DND-41 (cell line): ENCODE results near the gene ARHGEF4.
"Not testable (repeated sequence)": the region's sequence is repeated elsewhere in the genome, so short reads cannot be mapped to it uniquely, and the experiment has no call there.

Source experiments
- ATAC-seq: fragments of 200-7000 bp; cut with Tn5 transposase; 3 replicates; pipeline ENCODE4 v1.9.1; 2021; ENCODE audit warnings: low read depth; ENCODE audit not compliant: insufficient read depth
- DNase-seq: peaks from one replicate; pipeline ENCODE4 v3.0.0-alpha.2; 2020
- H2AFZ ChIP-seq: 2 replicates; pipeline ENCODE4 v1.6.0; 2012; ENCODE audit warnings: low read depth, low read length
- H3K27ac ChIP-seq: 2 replicates; pipeline ENCODE4 v1.5.1; 2012; ENCODE audit warnings: low read length, inconsistent platforms
- H3K27me3 ChIP-seq: fragments of 200-600 bp; sonication (generic); 2 replicates; pipeline ENCODE4 v1.6.0; 2012; ENCODE audit warnings: low read length, mild to moderate bottlenecking, inconsistent platforms; ENCODE audit not compliant: insufficient read depth, poor library complexity
- H3K36me3 ChIP-seq: 2 replicates; pipeline ENCODE4 v1.5.1; 2012; ENCODE audit warnings: low read length, inconsistent platforms; ENCODE audit not compliant: insufficient read depth
- H3K4me1 ChIP-seq: 2 replicates; pipeline ENCODE4 v1.5.1; 2012; ENCODE audit warnings: mild to moderate bottlenecking, low read length; ENCODE audit not compliant: insufficient read depth
- H3K4me2 ChIP-seq: 2 replicates; pipeline ENCODE4 v1.6.0; 2012; ENCODE audit warnings: mild to moderate bottlenecking, moderate library complexity, low read length, inconsistent platforms; ENCODE audit not compliant: insufficient read depth
- H3K4me3 ChIP-seq, 2 experiments: fragments of 200-600 bp in 1 of 2; shearing (Covaris generic) in 1 of 2; 2 replicates each; pipeline ENCODE4 v1.5.1; 2012 to 2016; ENCODE audit warnings: inconsistent platforms in 2 of 2, low read length in 2 of 2, mild to moderate bottlenecking in 2 of 2, low read depth in 1 of 2, moderate library complexity in 1 of 2
- H3K79me2 ChIP-seq: 2 replicates; pipeline ENCODE4 v1.6.0; 2012; ENCODE audit warnings: low read length, inconsistent platforms; ENCODE audit not compliant: insufficient read depth
- H3K9ac ChIP-seq: 2 replicates; pipeline ENCODE4 v1.6.0; 2012; ENCODE audit warnings: low read depth, mild to moderate bottlenecking, inconsistent platforms, low read length, moderate library complexity
- H3K9me3 ChIP-seq: 2 replicates; pipeline ENCODE4 v1.5.1; 2012; ENCODE audit warnings: low read length, moderate library complexity, mild to moderate bottlenecking, inconsistent platforms; ENCODE audit not compliant: insufficient read depth, severe bottlenecking
- H4K20me1 ChIP-seq: 2 replicates; pipeline ENCODE4 v1.6.0; 2012; ENCODE audit warnings: low read length; ENCODE audit not compliant: insufficient read depth
- CTCF ChIP-seq: IDR thresholded peaks from 2 replicates; pipeline ENCODE4 v1.5.1; 2012; ENCODE audit warnings: borderline replicate concordance, low read length, moderate library complexity, mild to moderate bottlenecking; ENCODE audit not compliant: poor library complexity, severe bottlenecking; ENCODE audit errors: extremely low read depth
- EZH2 ChIP-seq: IDR thresholded peaks from 3 replicates; pipeline ENCODE4 v1.6.1; 2012; ENCODE audit warnings: borderline replicate concordance, low read depth, mild to moderate bottlenecking, moderate library complexity, low read length, inconsistent platforms; ENCODE audit not compliant: severe bottlenecking

Gene ARHGEF4

DNA sequence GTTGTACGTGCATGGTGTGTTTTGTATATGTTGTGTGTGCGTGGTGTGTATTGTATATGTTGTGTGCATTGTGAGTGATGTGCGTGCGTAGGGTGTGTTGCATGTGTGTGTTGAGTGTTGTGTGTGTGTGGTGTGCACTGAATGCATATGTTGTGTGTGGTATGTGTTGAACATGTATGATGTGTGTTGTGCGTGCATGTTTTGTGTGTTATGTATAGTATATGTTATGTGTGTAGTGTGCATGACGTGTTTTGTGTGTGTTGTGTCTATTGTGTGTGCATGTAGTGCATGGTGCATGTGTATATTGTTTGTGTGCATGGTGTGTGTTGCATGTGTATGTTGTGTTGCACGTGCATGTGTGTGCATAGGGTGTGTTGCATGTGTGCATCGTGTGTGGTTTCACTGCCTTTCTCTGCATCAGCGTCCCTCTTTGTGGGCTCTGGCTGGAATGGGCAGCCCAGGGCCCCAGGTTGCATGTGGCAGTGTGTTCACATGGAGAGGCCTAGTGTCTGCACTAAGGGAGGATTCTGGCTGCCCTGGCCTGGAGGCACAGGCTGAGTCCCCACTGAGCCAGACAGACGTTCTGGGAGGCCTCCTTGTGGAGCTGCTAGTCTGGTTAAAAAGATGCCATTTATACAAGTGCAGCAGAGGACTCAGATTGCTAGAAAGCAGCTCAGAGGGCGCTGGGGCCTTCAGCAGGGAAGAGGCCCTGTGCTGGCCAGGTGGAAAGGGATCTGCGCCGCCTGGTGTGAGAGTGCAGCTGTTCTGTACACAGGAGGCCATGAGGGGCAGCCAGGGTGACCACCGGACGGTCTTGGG is 149.3 kb downstream of the ARHGEF4 start:
- Histone ChIP-seq H2AFZ (no peak overlapping the region), H4K20me1 (no peaks in the 10 kb centered on the region), H3K9me3 (no peaks in the 10 kb centered on the region), H3K9ac (no peak overlapping the region), H3K4me3 (no peak overlapping the region), H3K4me2 (no peak overlapping the region), H3K27ac (no peak overlapping the region), H3K4me1 (no peaks in the 10 kb centered on the region), H3K79me2 (no peaks in the 10 kb centered on the region), H3K27me3 (no peaks in the 10 kb centered on the region), H3K36me3 (no peaks in the 10 kb centered on the region)
- TF ChIP-seq EZH2 (no peak), CTCF (no peak)
- ATAC-seq: no peak
- DNase-seq: no peak

GRCh38 chr2:130986890-130987493 is 150.3 kb downstream of the ARHGEF4 start:
- no peak overlapping the region for H3K9ac ChIP-seq
- H4K20me1 ChIP-seq: no peaks in the 10 kb centered on the region
- H3K4me2 ChIP-seq: no peak overlapping the region
- H3K4me1 ChIP-seq: no peaks in the 10 kb centered on the region
- DNase-seq: no peak
- H3K4me3 ChIP-seq: no peak overlapping the region
- H2AFZ ChIP-seq: no peak overlapping the region
- H3K79me2 ChIP-seq: no peaks in the 10 kb centered on the region
- H3K36me3 ChIP-seq: no peaks in the 10 kb centered on the region
- no peaks in the 10 kb centered on the region for H3K27me3 ChIP-seq
- no peak for ATAC-seq
- TF ChIP-seq CTCF (no peak), EZH2 (no peak)
- H3K27ac ChIP-seq: no peak overlapping the region
- H3K9me3 ChIP-seq: no peaks in the 10 kb centered on the region

DNA sequence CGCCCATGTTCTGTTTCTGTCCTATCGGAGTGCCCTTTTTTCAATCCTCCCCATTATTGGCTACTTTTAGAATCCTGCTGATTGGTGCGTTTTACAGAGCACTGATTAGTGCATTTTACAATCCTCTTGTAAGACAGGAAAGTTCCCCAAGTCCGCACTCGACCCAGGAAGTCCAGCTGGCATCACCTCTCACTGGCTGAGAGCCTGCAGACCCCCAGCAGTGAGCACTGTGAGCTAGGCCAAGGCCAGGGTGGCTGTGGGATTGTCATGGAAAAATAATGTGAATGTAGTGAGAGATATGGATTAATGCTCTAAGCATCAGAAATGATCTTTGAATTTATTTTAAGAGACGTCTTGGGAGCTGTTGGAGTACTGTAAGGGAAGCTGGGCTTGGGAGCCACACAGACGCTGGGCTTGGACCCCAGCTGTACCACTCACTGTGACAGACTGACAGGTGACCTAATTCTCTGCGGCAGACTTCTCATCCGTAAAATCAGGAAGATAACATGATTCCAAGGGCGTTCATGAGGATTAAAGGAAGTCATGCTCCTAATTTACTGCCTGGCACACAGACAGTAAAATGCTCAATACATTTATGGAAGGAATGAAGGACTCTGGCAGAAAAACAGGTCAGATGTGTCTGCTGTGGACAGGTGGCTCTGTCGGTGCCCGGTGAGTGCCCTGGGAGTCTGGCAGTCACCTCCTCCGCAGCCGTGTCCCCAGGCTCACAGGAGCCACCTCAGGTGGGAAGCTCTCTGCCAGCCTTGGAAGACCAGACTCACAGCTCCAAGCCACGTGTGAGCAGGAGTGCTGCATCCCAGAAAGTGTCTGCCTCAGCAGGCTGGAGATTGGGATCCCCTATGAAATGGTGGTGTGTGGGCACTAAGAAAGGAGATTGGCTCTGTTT is 151.1 kb downstream of the ARHGEF4 start:
- Histone ChIP-seq H2AFZ (no peak overlapping the region), H3K79me2 (no peaks in the 10 kb centered on the region), H3K9ac (no peak overlapping the region), H3K4me2 (no peak overlapping the region), H3K27ac (no peak overlapping the region), H3K4me3 (no peak overlapping the region), H3K27me3 (no peaks in the 10 kb centered on the region), H3K9me3 (no peaks in the 10 kb centered on the region), H3K4me1 (no peaks in the 10 kb centered on the region), H4K20me1 (no peaks in the 10 kb centered on the region), H3K36me3 (no peaks in the 10 kb centered on the region)
- DNase-seq (no peak), ATAC-seq (no peak)
- TF ChIP-seq CTCF (no peak), EZH2 (no peak)

- H3K4me2 ChIP-seq, H2AFZ ChIP-seq, H3K27me3 ChIP-seq, H3K79me2 ChIP-seq, H3K4me1 ChIP-seq, H3K9ac ChIP-seq, H3K4me3 ChIP-seq, H3K36me3 ChIP-seq, DNase-seq, H3K9me3 ChIP-seq, H3K27ac ChIP-seq, ATAC-seq, H4K20me1 ChIP-seq: not testable (repeated sequence)
Measured at GRCh38 chr2:130991446-130991845, 154.7 kb downstream of the ARHGEF4 start.

DNA sequence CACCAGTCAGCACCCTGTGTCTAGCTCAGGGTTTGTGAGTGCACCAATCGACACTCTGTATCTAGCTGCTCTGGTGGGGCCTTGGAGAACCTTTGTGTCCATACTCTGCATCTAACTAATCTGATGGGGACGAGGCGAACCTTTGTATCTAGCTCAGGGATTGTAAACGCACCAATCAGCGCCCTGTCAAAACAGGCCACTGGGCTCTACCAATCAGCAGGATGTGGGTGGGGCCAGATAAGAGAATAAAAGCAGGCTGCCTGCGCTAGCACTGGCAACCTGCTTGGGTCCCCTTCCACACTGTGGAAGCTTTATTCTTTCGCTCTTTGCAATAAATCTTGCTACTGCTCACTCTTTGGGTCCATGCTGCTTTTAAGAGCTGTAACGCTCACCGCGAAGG is 155.3 kb downstream of the ARHGEF4 start:
- not testable (repeated sequence) for H3K4me1 ChIP-seq, H3K4me2 ChIP-seq

More for the DNA sequence above, 155.3 kb downstream of the ARHGEF4 start:
- not testable (repeated sequence) for H3K79me2 ChIP-seq, H3K4me3 ChIP-seq, H2AFZ ChIP-seq, H3K9me3 ChIP-seq, DNase-seq, H4K20me1 ChIP-seq, H3K9ac ChIP-seq, H3K27me3 ChIP-seq, H3K36me3 ChIP-seq, H3K27ac ChIP-seq, ATAC-seq
